HG03135 (cell line): ENCODE measurements around the gene GFI1.
"Not testable (repeated sequence)": the region's sequence is repeated elsewhere in the genome, so short reads cannot be mapped to it uniquely, and the experiment has no call there.

Source experiments
- ATAC-seq: cut with Tn5 transposase; IDR thresholded peaks from one replicate; pipeline ENCODE4 v1.9.1; 2021; ENCODE audit warnings: mild to moderate bottlenecking, moderate library complexity; ENCODE audit not compliant: unreplicated experiment

GFI1 gene

GRCh38 chr1:92486251-92487077 is at the start of gene GFI1:
Gene GFI1 (minus strand): TSS chr1:92486925. CDS start chr1:92483487, 3,438 bp downstream.
- peak; percentile 25 for ATAC-seq

DNA sequence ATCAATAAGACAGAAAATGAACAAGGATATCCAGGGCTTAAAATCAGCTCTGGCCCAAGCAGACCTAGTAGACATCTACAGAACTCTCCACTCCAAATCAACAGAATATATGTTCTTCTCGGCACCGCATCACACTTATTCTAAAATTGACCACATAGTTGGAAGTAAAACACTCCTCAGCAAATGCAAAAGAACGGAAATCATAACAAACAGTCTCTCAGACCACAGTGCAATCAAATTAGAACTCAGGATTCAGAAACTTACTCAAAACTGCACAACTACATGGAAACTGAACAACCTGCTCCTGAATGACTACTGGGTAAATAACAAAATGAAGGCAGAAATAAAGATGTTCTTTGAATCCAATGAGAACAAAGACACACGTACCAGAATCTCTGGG is 45.6 kb upstream of the GFI1 start:
- ATAC-seq, result not testable (repeated sequence)

GRCh38 chr1:92531939-92532338 is 45.2 kb upstream of the GFI1 start:
- ATAC-seq, result not testable (repeated sequence)

DNA sequence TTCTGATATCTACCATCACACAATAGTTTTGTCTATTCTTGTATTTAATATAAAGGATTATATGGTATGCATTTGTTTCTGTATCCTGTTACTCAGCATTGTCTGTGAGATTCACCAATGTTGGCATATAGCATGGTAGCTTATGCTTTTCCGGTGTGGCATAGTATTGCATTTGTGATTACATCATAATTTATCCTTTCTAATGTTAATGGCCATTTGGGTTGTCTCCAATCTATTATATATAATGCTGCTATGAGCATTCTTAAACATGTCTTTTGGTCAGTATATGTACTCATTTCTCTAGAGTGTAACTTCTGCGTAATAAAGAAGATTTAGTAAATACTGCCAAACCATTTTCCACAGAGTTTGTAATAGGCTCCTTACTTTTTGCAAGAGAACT is 40.9 kb upstream of the GFI1 start:
- no peak for ATAC-seq

DNA sequence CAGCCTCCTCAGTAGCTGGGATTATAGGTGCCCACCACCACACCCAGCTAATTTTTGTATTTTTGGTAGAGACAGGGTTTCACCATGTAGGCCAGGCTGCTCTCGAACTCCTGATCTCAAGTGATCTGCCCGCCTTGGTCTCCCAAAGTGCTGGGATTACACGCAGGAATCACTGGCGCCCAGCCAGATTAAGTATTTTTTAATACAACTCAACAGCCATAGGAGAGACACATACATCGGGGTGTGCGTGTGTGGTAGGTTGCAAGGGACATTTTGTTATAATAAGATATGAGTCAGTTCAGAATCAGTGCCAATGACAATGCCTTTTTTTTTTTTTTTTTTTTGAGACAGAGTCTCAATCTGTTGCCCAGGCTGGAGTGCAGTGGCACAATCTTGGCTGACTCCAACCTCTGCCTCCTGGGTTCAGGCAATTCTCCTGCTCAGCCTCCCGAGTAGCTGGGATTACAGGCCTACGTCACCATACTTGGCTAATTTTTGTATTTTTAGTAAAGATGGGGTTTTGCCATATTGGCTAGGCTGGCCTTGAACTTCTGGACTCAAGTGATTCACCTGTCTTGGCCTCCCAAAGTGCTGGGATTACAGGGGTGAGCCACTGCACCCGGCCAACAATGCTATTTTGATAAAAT is 38.3 kb upstream of the GFI1 start:
- ATAC-seq, result not testable (repeated sequence)

- ATAC-seq, result no peak
Measured at GRCh38 chr1:92519043-92519442, 32.3 kb upstream of the GFI1 start.

DNA sequence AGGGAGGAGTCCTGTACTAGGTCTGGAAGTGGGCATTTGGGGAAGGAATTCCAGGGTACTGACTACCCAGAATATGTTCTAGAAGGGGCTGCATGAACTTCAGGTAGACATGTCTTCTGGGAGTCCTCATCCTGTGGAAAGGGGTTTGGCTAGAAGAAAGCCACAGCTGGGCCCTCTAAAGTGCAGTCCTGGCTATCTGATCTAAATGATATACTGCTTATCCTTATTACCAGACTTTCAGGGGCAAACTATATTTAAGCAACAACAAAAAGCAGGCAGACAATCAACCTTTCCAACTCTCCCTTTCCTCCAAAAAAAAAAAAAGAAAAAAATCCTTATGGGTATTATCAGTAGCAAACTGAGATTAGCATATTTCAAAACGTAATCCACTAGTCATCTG is 29.8 kb upstream of the GFI1 start:
- no peak for ATAC-seq

DNA sequence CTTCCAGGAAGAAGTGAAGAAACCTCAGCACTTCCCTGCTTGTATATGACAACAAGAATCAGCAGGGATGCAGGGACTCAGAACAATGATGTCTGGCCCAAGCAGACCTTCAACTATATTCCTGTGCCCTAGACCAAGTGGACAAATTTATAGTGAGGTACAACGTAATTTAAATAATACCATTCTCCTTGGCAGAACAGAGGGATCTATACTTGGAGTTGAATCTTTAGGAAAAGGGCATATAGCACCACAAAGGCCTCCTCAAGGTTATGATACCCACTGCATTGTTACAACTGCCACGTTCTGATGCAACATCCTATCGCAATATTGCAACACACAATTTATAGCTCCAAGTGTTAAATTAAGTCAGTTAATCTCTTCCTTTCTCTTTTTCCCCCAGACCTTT is 29.1 kb upstream of the GFI1 start:
- ATAC-seq, result no peak

GRCh38 chr1:92511541-92511940 is 24.8 kb upstream of the GFI1 start:
- ATAC-seq, result peak; percentile 69

GRCh38 chr1:92509619-92510018 is 22.9 kb upstream of the GFI1 start:
- ATAC-seq, result no peak

DNA sequence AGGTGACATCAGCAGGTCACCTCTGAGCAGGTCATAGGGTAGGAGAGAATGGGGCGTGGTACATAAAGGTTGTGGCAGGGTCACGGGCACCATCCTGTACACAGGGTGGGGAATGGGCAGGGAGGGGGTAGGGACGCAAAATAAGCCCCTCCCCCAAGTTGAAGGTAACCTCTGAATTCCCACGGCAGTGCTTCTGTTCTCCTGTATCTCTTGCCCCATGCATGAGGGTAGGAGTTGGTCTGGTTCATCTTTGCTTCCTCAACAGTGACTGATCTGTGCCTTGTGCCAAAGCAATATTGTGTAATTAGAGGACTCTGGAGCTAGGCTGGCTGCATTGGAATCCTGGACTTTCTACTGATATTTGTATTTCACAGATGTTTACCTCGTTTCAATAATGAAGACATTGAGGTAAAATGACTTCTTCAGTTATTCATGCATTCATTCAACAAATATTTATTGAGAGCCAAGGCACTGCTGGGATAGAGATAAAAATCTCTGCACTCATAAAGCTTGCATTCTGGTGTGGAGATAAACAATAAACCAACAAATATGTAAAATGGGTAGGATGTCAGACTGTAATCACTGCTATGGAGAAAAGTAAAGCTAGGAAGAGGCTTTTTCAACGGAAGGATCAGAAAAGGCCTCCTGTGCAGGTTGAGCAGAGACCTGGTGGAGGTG is 18.4 kb upstream of the GFI1 start:
- ATAC-seq, result no peak

- ATAC-seq, result no peak
Measured at GRCh38 chr1:92504291-92505014, 17.7 kb upstream of the GFI1 start.

GRCh38 chr1:92503926-92504285 is 17.2 kb upstream of the GFI1 start:
- ATAC-seq, result no peak

GRCh38 chr1:92503043-92503925 is 16.6 kb upstream of the GFI1 start:
- no peak for ATAC-seq

DNA sequence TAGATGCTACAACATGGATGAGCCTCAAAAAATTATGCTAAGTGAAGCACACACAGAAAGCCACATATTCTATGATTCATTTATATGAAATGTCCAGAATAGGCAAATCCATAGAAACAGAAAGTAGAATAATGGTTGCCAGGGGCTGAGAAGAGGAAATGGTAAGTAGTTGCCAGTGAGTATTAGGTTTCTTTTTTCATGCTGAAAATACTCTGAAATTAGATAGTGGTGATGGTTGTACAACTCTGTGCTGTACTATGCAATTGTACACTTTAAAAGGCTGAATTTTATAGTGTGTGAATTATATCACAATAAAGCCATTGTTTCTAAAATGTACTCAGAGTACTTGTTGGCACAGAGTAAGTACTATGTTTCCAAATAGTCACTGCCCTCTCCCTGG is 15.5 kb upstream of the GFI1 start:
- ATAC-seq, result peak; percentile 63

DNA sequence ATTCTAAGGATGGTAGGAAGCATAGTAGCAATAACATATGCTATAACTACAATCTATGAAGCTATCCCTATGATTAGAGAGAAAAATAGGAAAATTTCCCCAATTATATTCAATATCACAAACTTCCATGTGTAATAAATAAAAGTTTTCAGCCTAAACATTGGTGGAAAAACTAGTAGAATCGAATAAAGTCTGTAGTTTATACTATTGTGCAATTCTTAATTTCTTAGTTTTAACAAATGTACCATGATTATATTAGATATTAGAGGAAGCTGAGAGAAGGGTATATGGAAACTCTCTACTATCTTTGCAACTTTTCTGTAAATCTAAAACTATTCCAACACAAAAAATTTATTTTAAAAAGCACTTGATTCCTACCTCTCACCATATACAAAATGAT is 13.8 kb upstream of the GFI1 start:
- ATAC-seq, result no peak

DNA sequence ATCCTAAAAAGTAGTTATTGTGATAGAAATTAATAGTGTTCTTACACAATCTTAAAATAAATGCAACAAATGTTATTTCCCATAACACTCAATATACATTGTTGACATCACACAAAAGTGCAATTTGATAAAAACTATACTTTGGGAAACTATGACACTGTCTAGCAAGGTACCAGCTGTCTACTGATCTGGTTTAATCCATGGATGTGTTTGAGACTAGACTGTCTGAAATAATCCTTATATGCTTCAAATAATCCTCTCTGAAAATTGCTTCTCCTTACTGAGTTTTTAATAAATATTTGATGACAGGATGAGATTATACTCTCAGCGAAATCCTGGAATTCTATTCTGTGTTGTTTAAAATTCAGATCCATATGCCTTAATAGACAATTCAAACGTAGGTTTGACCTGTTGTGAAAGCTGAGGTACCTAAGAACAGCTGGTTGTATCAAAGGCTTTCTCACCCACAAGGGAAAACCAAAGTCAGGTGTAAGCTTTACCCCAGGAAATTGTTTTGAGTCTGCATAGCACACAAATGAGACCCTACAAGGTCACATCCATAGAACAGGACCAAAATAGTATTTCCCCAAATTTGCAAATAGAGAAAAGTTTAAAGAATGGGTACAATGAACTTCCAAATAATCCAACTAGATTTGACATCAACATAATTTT is 8.8 kb upstream of the GFI1 start:
- no peak for ATAC-seq

- no peak for ATAC-seq
Measured at GRCh38 chr1:92494485-92495141, 7.9 kb upstream of the GFI1 start.

GRCh38 chr1:92493139-92493538 is 6.4 kb upstream of the GFI1 start:
- no peak for ATAC-seq
